Middle frontal gyrus (tissue), 1 donor: Measurements from ENCODE around the gene GLIS1.

Experiments
- DNase-seq: peaks from one replicate; pipeline ENCODE4 v3.0.0-alpha.2; 2015; ENCODE audit warnings: low spot score; ENCODE audit errors: extremely low spot score

Gene GLIS1

GRCh38 chr1:53678938-53679825 lies 59.8 kb downstream of the GLIS1 start:
- no peak for DNase-seq

DNA sequence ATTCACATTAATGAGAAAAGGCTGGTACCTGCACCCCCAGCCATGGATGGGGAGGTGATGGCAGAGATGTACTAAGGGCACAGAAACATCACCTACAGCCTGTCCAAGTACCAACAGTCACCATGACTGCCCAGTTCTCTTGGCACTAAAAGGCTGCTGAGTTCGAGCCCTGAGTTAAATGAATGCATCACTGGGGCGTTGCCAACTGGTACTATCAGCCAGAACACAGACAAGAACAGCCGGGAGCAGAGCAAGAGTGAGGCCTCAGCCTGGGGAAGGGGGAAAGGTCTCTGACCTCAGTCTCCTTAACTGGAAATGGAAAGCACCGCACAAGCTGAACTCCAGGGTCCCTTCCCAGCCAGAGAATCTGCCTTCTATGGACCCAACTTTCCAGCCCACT lies 60.5 kb downstream of the GLIS1 start:
- no peak for DNase-seq

DNA sequence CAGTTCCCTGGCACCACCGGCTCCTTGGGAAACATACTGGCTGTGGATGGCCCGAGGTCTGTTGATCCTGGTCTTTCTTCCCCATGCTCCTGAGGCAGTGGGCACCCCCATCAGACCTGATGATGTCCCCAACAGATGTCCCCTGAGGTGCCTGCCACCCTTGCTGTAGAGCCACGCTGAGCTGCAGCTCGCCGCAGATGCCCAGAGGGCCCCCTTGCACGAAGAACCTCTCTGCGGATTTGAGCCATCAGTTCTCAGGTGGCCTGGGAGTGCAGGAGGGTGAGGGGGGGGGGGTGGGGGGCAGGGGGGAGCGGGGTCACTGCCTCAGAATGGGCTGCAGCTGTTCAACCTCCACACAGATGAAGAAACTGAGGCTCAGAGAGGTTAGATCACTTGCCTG lies 60.9 kb downstream of the GLIS1 start:
- DNase-seq = no peak

DNA sequence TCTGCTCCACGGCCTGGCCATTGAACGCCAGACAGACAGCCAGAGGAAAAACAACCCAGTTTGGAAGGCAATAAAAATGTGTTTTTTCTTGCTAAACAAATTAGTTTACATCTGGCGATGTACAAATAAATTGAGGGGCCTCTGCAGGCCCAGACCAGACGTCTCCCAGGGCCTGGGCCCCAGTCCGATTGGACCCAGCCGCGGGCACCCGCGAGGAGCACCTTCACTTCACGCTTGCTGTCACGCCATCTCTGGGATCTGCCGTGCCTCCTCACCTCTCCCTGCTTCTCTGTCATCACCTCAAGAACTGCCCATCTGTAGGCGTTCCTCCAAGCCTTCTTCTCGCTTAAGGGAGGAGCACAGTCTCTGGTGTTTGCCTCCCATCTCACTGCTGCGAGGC lies 61.5 kb downstream of the GLIS1 start:
- DNase-seq = no peak

DNA sequence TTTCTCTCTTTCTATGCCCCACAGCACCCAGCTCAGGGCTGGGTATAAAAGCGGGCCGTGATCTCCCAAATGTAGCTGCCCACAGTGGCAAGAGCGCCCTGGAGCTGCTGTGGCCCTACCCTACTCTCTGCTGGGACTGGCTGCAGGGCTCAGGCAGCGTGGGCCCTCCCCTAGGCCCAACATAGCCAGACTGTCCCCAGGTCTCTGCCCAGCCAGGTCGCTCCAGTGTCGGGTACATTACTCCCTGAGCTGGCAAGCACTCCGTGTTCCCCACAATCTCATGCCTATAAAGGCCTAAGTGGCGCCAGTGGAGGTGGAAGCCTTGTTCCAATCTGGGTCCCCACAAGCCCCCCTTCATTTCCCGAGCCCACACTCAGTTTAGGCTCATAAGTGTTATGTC lies 66.2 kb downstream of the GLIS1 start:
- DNase-seq = no peak

- no peak for DNase-seq
Observed at GRCh38 chr1:53672243-53672642, 66.7 kb downstream of the GLIS1 start.

DNA sequence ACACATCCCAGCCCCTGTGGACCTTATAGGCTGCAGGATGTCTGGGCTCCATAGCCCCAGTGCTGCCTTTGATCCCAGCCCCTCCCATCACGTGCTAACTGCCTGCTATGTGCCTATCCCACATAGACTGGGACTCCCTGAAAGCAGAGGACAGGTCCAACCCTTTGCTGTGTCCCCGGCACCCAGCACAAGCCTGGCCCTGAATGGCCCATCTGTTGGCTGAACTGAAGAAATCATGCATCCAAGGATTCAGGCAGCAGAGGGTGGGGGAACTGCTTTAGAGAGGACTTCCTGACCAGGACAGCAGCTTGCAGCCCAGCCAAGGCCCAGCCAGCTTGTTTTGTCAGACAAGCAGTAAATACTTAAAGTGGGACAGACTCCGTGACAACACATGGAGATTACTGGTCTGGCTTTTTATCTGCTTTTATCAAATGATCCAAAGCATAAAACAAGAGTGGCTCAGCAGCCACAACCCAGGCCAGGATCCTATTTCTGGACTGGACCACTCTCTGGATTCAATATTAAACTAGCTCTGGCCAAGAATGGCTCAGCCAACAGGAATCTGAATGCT lies 69.3 kb downstream of the GLIS1 start:
- DNase-seq = no peak

DNA sequence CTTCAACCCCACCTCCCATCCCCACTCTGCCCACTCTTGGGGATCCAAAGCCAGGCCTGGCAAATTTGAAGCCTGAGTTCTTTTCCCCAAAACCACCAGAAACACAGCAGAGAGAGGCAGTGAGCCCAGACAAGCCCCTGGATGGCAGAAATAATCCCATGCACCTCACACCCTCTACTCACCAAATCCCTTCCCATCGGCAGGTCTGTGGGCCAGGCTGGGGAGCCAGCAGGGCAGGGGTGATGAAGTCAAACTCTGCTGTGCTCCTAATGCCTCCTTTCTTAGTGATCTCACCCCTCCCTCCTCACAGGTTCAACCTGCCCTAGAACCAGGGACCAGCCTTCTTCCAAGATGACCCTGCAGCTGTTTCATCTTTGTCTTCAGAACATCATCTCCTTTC lies 72.4 kb downstream of the GLIS1 start:
- DNase-seq = no peak

GRCh38 chr1:53665996-53666395 lies 73.0 kb downstream of the GLIS1 start:
- no peak for DNase-seq

GRCh38 chr1:53663529-53664300 lies 75.2 kb downstream of the GLIS1 start:
- no peak for DNase-seq

GRCh38 chr1:53662951-53663350 lies 76.0 kb downstream of the GLIS1 start:
- DNase-seq = no peak

GRCh38 chr1:53662169-53662568 lies 76.8 kb downstream of the GLIS1 start:
- DNase-seq = no peak

GRCh38 chr1:53661496-53661895 lies 77.5 kb downstream of the GLIS1 start:
- no peak for DNase-seq

- DNase-seq = no peak
Observed at GRCh38 chr1:53660666-53661065, 78.3 kb downstream of the GLIS1 start.

GRCh38 chr1:53659436-53659835 lies 79.5 kb downstream of the GLIS1 start:
- DNase-seq = no peak

DNA sequence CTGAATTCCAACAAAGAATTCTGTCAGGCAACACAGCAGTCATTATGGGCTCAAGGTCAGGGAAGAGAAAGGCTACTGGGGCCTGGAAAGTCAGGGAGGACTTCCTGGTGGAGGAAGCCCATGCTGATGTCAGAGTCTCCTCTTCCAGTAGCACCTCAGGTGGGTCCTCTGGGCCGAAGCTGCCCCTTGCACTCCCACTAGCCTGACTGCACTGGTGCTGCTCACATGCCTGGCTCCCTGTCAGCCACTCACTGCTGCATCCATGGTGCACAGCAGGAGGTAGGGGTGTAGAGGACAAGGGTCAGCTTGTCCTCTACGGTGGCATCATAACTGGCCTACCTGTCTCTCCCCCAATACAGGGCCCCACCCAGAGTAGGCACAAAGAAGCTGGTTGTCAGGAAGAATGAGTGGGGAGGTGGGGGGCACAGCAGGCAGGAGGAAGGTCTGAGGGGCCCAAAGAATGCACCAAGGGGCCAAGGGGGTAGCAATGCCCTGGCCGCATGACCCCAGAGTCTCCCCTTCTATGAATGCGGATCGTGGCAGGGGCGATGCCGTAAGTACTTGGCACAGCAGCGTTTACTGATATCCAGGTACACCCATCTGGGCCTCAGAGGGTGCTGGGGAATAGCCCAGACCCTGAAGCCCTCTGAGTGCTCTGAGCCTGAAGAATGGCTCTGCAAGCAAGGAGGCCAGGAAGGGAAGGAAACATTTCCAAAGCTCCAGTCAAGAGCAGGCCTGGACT lies 80.3 kb downstream of the GLIS1 start:
- no peak for DNase-seq

- DNase-seq = no peak
Observed at GRCh38 chr1:53657891-53658396, 81.0 kb downstream of the GLIS1 start.

DNA sequence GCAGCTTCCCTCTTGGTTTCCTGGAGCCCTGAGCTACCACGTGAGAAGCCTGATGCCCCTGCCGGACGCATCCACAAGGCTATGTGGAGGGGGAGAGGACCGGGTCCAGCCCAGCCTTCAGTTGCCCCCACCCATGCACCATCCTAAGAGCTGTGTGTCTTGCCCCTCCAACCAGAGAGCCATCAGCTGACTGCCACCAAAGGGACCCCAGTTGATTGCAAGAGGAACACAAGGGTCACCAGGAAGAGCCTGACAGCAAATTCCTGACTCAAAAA lies 81.5 kb downstream of the GLIS1 start:
- no peak for DNase-seq

DNA sequence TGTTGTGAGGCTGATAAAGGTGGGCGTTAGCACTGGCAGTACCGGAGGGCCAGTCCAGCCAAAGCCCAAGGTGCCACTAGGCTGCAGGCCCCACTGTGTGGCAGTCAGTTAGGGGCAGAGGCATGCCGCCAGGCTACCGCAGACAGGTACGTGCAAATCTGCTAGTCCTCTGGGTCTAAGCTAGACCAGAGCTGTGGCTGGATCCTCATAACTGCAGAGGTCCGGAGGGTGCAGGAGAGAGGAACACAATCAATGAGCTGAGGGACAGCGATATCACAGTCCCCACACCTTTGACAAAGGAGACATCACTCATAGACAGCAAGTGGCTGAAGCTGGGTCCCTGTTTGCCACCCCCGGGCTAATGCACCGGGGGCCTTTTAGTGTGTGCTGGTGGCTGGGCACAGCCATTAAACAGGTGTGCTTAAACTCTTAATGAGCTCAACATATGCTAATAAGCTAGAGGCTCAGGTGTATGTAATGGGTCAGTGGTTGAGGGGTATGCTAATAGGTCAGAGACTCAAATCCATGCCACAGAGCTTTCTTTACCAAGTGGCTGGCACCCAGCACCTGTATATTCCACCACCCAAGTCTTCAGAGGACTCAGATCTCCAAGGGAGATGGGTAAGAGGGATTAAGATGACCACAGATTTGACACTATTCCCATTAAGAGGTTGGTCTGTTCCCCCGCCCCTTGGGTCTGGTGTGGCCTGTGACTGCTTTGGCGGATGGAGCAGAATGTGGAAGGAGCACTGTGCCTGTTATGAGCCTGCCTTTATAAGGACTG lies 82.0 kb downstream of the GLIS1 start:
- no peak for DNase-seq

GRCh38 chr1:53655931-53656746 lies 82.8 kb downstream of the GLIS1 start:
- no peak for DNase-seq
